ENCODE results near the gene ZNF423. TPM values are rescaled to one million over a fixed set of nuclear protein-coding genes. Genes with fewer than 3 reads are reported as not detected.
A peak's percentile ranks its signal among the peaks of the same experiment; 100 is the strongest.

ZNF423 gene
- total RNA-seq, 4 donors from 2014 or later, result 7.0 to 19.7 (median 8.4) TPM

DNA sequence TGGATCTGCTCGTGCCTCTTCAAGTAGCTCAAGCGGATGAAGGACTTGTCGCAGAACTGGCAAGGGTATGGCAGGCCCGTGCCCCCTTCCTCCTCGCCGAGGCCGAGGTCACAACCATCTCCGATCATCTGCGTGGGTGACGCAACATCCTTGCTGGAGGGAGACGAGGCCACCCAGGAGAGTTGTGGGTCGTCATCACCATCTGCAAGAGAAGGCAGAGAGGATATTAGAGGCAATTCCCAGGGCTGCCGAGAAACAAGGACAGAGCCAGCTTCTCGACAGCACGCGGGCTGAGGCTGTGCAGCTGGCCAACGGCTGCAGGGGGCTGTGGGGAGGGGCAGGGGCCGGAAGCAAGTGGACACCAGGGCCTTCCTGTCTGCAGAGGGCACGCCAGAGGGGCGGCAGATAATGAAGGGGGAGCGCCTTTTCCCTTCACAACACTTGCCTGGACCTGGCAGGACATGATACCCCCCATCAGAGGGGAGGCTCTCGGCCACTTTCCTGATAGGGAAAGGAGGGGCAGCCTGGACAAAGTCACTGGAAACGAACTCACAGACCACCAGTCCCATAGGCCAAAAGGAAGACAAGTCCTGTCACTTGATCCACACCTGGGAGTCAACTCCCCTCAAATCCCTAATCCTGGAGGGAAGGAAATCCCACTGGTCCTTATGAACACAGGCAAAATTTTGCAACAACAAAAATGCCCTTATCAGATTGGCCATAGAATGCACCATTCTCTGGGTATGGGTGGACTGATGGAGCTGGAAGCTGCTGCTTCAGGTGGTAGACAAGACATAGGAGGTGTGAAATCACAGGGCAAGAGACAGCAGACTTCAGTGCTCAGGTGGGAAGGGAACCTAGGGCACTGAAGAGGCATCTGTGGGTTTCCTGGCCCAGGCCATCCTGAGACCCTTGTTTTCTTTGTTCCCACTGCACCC lies 217.0 kb downstream of the ZNF423 start:
- Histone ChIP-seq H3K27me3 (no peaks in the 10 kb centered on the region), H3K4me3 (no peak overlapping the region), H3K27ac (peak overlapping the region in 3 of 4 donors; percentile 71 to 73 (median 72)), H3K4me1 (peaks cover 0 to 35% (median 25%) of the 10 kb centered on the region in 3 donors), H3K36me3 (peaks cover 0 to 38% of the 10 kb centered on the region in 2 donors), H3K9me3 (no peaks in the 10 kb centered on the region)
- TF ChIP-seq POLR2A (IDR thresholded peaks at IDR 0.05), result no peak
- TF ChIP-seq CTCF (IDR thresholded peaks at IDR 0.05), result no peak
- TF ChIP-seq POLR2AphosphoS5 (IDR thresholded peaks at IDR 0.05), result no peak
- no peak for TF ChIP-seq EP300 (IDR thresholded peaks at IDR 0.05)
- peak; percentile 26 for ATAC-seq
- WGBS, 2 donors (ENCODE audit: low coverage in 1 of 2), result 59 to 61% methylated on average over 3 to 7 of the region's 23 CpGs

- Histone ChIP-seq H3K27me3 (no peaks in the 10 kb centered on the region), H3K4me3 (no peak overlapping the region), H3K36me3 (peaks cover 0 to 38% of the 10 kb centered on the region in 2 donors), H3K27ac (no peak overlapping the region), H3K9me3 (no peaks in the 10 kb centered on the region), H3K4me1 (peaks cover 0 to 32% (median 25%) of the 10 kb centered on the region in 3 donors)
- TF ChIP-seq POLR2A (IDR thresholded peaks at IDR 0.05) (no peak), EP300 (IDR thresholded peaks at IDR 0.05) (no peak), POLR2AphosphoS5 (IDR thresholded peaks at IDR 0.05) (no peak), CTCF (IDR thresholded peaks at IDR 0.05) (no peak)
- WGBS, 2 donors (ENCODE audit: low coverage in 1 of 2), result 80% methylated on average over 2 of the region's 42 CpGs; no CpG with 5 or more reads in 1 of the 2 donors
- no peak for ATAC-seq
Observed at GRCh38 chr16:49637933-49638672, 217.8 kb downstream of the ZNF423 start.

GRCh38 chr16:49637511-49637910 lies 218.4 kb downstream of the ZNF423 start:
- peaks cover 0 to 38% of the 10 kb centered on the region in 2 donors for H3K36me3 ChIP-seq
- H3K27ac ChIP-seq, result no peak overlapping the region
- no peaks in the 10 kb centered on the region for H3K9me3 ChIP-seq
- 97% methylated on average over 9 of the region's 16 CpGs; no CpG with 5 or more reads in 1 of the 2 donors for WGBS, 2 donors (ENCODE audit: low coverage in 1 of 2)
- ATAC-seq, result no peak
- peaks cover 0 to 32% (median 25%) of the 10 kb centered on the region in 3 donors for H3K4me1 ChIP-seq
- no peak overlapping the region for H3K4me3 ChIP-seq
- TF ChIP-seq POLR2AphosphoS5 (IDR thresholded peaks at IDR 0.05) (no peak), CTCF (IDR thresholded peaks at IDR 0.05) (no peak), EP300 (IDR thresholded peaks at IDR 0.05) (no peak), POLR2A (IDR thresholded peaks at IDR 0.05) (no peak)
- no peaks in the 10 kb centered on the region for H3K27me3 ChIP-seq

GRCh38 chr16:49636608-49637007 lies 219.3 kb downstream of the ZNF423 start:
- no peak for ATAC-seq
- Histone ChIP-seq H3K27me3 (no peaks in the 10 kb centered on the region), H3K4me3 (no peak overlapping the region), H3K27ac (no peak overlapping the region), H3K36me3 (peaks cover 0 to 38% of the 10 kb centered on the region in 2 donors), H3K9me3 (no peaks in the 10 kb centered on the region), H3K4me1 (peaks cover 0 to 38% (median 28%) of the 10 kb centered on the region in 3 donors)
- 94% methylated on average over 6 of the region's 14 CpGs; no CpG with 5 or more reads in 1 of the 2 donors for WGBS, 2 donors (ENCODE audit: low coverage in 1 of 2)
- TF ChIP-seq EP300 (IDR thresholded peaks at IDR 0.05), result no peak
- no peak for TF ChIP-seq CTCF (IDR thresholded peaks at IDR 0.05)
- TF ChIP-seq POLR2A (IDR thresholded peaks at IDR 0.05), result no peak
- no peak for TF ChIP-seq POLR2AphosphoS5 (IDR thresholded peaks at IDR 0.05)
